Measurements from ENCODE around the gene ERCC6L2.

Gene ERCC6L2

DNA sequence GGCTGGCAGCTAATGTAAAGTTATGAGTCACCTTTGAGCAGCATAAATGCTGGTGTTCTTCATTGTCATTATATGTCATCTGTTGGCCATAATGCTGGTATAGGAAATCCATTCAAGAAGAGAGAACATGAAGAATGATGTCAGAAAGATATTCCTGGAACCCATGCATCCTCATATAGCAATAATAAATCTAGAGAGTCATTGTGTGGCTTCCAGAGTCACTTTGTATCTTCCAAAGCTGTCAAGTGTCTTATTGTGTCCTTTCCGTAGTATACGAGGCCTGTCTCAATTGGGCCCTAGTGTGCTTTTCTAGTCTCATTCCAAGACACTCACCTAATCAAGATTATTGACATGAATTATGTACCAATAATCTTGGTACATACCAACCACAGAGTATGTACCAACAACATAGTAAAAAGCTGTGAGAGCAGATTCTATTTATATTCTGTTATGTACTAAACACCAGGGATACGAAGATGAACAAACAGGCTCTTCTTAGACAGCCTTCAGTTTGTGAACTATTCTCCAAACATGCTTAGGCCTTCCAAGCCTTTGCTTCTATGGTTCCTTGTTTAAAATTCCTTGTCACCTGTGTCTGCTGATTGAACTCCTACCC lies 110.1 kb downstream of the ERCC6L2 start:
- no peak for DNase-seq

DNA sequence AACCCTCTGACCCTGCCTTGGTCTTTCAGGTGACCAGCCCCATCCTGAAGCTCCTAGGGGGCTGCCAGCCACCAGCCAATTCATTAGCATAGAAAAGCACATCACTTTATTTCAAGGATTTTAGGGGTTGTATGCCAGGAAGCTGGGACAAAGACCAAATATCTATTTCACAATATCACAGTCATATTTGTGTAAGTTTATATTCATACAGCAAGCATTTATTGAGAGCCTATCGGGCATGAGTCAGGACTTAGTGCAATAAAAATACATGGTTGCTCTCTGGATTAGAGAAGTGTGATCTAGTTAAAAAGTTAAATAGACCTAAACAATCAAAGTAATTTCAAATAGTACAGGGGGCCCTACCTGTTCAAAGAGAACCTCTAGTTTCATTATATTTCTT lies 113.8 kb downstream of the ERCC6L2 start:
- no peak for DNase-seq

DNA sequence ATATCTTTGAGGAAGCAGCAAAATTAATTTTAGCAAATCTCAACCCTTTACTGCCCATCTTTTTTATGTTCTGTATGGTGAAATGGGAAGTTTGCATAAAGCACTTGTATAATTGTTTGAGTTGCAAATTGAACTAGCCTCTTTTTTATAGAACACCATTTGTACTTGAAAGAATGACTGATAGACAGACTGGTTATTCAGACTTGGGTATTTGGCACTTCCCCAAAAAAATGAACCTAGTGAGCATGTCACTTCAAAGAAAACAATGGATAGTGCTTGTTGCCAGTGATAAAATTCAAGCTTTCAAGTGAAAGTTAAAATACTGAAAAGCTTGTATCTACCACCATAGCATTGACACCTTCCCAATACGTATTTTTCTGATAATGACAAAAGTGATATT lies 115.8 kb downstream of the ERCC6L2 start:
- no peak for DNase-seq

DNA sequence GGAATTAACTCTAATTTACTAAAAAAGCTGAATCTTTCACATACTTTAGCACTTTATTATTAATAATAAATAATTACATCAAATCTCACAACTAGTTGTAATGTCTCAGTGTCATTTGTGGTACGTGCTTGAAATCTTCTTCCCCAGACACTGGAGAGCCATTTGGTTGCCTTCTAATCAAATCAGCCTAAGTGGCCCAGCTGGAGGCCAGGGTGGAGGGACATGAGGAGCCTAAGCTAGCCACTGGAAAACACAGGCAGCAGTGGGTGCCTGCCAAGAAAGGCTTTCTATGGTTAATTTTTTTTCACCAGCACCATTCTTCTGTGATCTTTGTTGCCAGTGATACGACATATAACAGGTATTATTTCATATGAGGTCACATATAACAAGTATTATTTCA lies 117.0 kb downstream of the ERCC6L2 start:
- no peak for DNase-seq

DNA sequence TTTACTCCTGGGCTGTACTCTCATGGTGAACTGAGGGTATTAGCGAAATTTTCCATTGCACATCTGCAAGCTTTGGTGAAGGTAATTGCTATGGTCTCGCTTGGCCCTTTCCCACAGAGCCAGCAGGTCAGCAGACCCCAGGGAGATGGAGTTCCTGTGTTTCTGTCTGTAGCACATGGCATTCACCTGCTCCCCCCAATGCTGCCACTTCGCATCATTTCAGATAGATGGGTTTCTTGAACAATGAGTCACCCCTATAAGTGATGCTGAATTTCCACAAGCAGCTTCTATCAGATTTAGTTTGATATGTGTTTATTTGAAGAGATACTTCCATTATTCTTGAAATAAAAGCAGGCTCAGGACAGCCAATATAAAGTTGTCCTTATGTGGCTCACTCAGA lies 117.8 kb downstream of the ERCC6L2 start:
- DNase-seq, result no peak

DNA sequence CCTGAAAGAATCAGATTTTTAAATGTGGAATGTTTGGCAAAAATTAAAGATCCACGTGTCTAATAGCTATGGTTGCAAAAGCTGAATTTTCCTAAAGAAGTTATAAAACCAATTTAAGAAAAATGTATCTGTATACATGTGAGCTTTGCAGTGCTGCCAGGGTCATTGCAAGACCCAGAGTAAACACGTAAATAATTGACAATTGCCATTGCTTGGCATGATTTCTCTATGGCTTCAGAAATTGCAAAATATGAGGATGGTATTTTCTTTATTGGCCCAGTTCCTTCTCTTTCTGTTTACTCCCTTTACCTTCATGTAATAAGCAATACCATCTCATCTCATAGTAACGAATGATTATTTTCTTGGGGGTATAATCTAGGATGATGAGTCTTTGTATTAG lies 123.9 kb downstream of the ERCC6L2 start:
- no peak for DNase-seq

DNA sequence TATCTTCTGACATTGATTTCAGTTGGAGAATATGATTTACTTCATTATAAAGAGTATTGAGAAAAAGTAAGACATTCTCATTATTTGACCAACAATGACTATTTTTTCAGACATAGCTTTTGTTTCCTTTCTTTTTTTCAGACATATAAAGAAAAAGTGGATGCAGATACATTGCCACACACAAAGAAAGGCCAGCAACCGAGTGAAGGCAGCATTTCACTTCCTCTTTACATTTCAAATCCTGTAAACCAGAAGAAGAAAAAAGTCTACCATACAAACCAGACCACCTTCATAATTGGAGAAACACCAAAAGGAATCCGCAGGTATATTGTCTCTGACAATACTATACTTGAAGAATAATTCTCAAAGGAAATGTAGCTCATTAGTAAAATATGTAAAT lies 128.9 kb downstream of the ERCC6L2 start:
- no peak for DNase-seq

DNA sequence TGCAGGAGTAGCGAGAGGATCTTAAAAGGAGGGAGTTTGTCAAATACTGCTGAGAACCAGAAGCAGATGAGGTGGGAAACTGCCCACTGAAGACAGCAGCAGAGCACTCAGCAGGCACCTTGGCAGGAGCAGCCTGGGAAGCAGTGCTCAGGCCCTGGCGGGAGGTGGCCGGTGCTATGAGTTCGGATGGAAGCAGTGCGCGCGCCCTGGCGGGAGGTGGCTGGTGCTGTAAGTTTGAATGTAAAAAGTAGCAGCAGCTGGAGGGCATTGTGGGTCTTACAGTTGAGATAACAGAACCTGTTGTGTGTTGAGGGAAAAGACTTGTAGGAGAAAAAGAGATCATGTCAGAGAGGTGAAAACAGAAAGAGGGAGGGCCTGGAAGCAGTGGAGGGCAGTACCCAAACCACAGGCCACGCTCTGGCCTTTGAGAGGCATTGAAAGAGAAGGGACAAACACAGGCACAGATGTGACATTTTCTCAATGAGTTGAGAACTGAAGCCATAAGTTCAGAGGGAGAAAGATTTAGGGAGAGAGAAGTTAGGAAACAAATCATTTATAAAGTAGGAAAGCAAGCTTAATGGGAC lies 130.9 kb downstream of the ERCC6L2 start:
- no peak for DNase-seq

DNA sequence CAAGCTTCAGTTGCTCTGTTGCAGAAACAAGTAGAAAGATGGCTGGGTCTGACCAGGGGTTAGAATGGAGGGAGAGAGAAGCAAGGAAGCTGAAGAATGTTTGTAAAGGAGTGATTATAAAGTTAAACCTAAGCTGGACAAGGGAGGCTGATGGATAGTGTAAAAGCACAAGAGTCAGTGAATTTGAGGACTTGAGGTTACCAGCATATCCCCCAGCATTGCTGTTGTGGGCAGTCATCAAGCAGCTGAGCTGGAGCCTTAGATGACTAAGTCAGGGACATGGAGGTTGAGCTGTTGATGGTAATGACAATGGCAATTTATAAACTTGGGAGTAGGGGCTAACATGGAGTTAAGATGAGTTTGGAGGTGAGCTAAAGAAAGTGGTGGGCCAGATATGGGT lies 131.5 kb downstream of the ERCC6L2 start:
- no peak for DNase-seq

DNA sequence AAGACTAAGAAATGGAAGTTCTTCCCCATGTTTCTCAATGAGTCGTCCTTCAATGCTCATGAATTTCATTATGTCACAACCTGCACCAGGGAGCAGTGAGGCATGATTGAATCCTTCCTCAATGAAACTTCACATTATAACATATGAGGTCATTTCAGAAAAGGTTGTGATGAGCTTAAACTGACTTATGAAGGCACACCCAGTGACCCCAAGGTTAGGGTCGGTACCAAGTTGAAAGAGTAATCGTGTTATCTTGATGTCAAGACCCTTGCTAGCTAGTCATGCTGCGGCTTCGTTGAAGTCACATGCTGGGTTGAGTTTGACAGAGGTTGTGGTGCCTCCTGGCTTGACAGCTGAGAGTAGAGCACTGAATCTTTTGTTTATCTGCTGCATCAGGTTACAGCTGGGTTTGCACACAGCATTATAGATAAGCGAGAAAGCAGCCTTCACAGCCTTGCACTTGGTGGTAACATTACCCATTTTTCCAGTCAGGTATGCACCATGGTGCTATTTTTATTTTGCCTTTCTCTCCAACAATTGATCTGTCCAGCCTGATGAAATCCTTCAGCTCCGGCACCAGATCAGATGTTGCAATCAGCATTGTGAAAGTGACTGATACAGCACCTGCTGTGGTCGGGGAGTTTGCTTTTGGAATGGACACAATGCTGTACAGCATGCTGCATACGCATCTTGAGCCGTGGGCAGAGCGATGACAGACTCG lies 133.2 kb downstream of the ERCC6L2 start:
- DNase-seq, result no peak

DNA sequence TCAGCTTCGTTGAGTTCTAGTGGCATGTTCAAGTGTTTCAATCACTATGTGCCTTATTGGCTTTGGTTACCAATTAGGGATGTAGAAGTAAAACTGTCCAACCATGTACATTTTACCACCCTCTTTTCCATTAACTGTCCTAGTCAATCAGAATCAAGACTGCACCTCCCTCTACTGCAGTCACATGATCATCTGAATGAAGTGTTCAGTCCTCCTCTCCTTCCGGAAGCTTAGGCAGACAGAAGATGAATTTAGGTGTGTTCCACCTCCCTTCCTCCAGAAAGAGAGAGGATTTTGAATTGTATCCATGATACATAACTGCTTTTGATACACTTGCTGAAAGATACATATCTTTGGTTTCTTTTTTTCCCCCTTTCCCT lies 133.7 kb downstream of the ERCC6L2 start:
- no peak for DNase-seq

DNA sequence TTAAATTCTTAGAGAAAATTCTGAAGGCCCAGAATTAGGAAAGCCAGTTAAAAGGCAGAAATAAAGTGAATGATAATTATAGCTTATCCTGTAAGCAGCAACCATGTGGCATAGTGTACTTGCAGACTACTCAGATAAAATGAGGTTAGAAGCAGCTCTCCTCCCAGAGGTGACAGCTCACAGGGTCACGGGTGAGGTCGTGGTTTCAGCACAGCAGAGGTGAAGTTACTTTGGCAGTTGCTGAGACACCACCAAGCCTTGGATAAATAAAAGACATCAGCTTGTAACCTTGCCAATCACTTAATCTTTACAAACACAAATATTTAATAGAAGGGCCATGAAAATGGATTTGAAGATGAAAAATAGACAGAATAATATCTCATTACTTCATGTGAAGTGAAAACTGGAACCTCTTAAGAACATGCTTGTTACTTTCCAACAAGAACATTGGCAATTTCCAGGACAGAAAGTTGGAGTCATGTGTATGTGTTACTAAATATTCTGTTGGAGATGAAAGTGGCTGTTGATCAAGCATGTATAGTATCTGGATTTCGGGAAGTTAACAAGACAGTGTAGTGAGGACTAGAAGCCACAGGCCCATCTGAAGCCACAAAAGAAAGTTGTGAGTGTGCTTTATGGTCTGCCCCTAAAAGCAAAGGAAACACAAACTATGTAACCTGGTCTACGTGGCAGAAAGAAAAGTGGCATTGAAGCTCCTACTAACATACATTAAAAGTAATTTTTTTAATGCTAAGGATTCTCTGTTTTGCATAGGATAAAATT lies 134.4 kb downstream of the ERCC6L2 start:
- DNase-seq, result no peak

DNA sequence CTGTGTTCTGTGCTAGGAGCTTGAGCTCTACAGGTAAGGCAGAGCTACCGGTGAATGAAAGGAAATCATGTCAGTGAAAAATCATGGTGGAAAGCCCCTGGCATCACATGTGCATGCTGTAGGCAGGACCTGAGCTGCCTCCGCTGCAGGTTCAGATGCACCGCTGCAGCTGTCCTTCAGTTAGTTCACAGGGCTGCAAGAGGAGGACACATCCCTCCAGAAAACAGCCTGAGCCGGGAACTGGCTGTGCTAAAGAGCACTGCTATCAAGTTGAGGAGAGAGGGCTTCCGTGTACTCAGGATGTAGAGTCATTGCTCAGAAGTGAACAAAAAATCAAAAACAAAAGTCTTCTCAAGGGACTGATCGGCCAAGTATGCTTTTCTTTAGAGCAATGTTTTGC lies 138.6 kb downstream of the ERCC6L2 start:
- DNase-seq, result no peak

DNA sequence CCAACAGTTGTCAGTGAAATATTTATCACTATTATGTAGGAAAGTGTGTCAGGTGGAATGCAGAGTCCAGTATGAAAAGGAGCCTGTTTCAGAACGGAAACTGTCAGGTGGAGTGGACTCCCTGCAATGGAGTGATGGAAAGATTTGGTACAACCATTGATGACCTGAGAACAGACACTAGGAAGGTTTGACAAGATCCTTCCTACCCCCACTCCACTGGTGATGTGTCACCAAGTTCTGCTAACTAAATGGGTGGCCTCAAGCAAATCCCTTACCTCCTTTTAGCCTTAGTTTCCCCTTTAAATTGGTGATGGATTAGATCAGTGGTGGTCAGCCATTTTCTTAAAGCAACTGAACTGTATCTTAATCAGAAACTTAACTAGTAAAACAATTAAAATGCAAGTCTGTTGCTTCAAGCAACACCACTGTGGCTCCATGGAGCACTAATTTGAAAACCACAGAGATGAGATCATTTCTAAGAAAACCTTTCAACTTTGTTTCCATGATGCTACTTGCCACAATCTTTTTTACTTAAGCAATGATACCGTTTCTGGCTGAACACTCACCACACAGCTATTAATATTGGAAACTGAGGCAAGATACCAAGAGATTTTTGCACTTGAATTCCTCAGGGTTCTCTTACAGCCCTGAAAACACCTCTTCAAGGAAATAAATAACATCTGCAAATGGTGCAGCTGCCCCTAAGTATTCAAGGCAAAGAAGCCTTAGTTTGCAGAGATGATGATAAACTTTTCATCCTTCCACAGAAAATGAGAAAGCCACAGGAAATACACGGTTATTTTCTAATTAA lies 140.6 kb downstream of the ERCC6L2 start:
- DNase-seq, result no peak
